Left lung (tissue), 10 donors: ENCODE data around the gene HOXB2. TPM values are rescaled to one million over a fixed set of nuclear protein-coding genes. Genes with fewer than 3 reads are reported as not detected.

ENCODE experiments used
- ATAC-seq: fragments of 200-7000 bp; cut with Tn5 transposase; one replicate; pipeline ENCODE4 v1.9.1; 2020; ENCODE audit warnings: moderate library complexity
- DNase-seq, 4 donors: peaks; one replicate each; pipeline ENCODE4 v3.0.0-alpha.2; 2013 to 2020
- H3K27ac ChIP-seq, 2 donors: fragments of 200-600 bp; sonication (generic) in 1 of 2; one replicate each; pipeline versions ENCODE4 v1.5.0 to v1.8.0; 2020 to 2021
- H3K27me3 ChIP-seq, 2 donors: fragments of 200-600 bp; sonication (generic) in 1 of 2; one replicate each; pipeline versions ENCODE4 v1.5.0 to v1.8.0; 2020 to 2021
- H3K36me3 ChIP-seq, 2 donors: fragments of 200-600 bp; sonication (generic) in 1 of 2; one replicate each; pipeline versions ENCODE4 v1.5.0 to v1.8.0; 2020 to 2021
- H3K4me1 ChIP-seq, 2 donors: fragments of 200-600 bp; one replicate each; pipeline ENCODE4 v1.8.0; 2021
- H3K4me3 ChIP-seq, 2 donors: fragments of 200-600 bp; sonication (generic) in 1 of 2; one replicate each; pipeline versions ENCODE4 v1.5.0 to v1.8.0; 2020 to 2021; ENCODE audit warnings: mild to moderate bottlenecking in 1 of 2
- H3K9me3 ChIP-seq, 2 donors: fragments of 200-600 bp; sonication (generic) in 1 of 2; one replicate each; pipeline versions ENCODE4 v1.5.0 to v1.8.0; 2020 to 2021
- intact Hi-C, 2 donors: fragments of 100-400 bp; cut with DNase I; formaldehyde crosslinking; loops; one replicate each; pipeline versions ENCODE4 v1.11.2 to v1.14.2; 2022
- polyA plus RNA-seq, 6 donors: library from polyadenylated mRNA; unstranded; fragments of 120-200 nt; gene quantifications; one replicate each; pipeline ENCODE4 v1.2.1, GENCODE V29; 2013; ENCODE audit not compliant: insufficient read length in 6 of 6
- total RNA-seq, 2 donors: library from RNA; stranded (reverse); fragmentation: NEBNext Ultra II Directional; extraction: Animal tissue kit (Norgen Biotek cat#: 25700); gene quantifications; one replicate each; pipeline ENCODE4 v1.2.1, GENCODE V29; 2021
- TF ChIP-seq, protein P1 (sequence below), 2 donors: fragments of 200-600 bp; sonication (generic) in 1 of 2; IDR thresholded peaks; one replicate each; pipeline versions ENCODE4 v1.5.0 to v1.8.0; 2021; ENCODE audit warnings: antibody characterized with exemption in 2 of 2
- donor health status: DM: no; HTN: yes; CAD: no.
- donor health status: DM: no; HTN: no; CAD: no.

Gene HOXB2
- total and polyA plus RNA-seq, 8 donors = 9.7 to 33.6 (median 24.9) TPM

DNA sequence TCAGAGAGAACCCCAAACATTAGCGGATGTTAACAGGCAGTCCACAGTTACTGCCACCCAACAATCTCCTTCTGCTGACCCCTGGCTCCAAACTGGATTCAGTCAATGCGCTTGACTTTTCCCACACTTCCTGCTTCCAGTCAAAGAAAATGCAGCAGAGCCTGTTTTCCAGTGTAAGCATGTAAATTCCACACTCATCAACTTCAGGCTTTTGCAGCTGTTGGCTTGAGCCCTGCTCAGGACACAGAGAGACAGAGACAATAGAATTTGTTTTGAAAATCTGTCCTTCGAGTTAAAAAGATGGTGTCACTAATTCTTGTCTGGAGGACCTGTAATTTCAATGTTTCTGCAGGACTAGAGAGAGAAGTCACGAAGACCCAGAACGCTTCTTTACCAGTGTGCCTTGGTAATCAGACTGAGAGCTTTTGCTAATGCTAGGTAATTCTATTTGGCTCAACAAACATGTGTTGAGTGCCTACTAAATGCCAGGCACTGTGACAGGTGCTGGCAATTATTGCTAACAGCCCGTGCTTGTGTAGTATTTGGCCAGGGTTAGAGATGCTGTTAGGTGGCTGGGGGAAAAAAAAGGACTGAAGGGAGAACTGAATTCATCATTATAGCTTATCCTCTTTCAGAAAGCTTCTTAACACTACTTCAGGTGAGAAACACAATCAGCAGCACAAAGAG is 46.6 kb downstream of the HOXB2 start:
- no peaks in the 10 kb centered on the region for H3K36me3 ChIP-seq
- H3K27ac ChIP-seq = no peak overlapping the region
- no peak overlapping the region for H3K4me3 ChIP-seq
- TF ChIP-seq, protein P1, sequence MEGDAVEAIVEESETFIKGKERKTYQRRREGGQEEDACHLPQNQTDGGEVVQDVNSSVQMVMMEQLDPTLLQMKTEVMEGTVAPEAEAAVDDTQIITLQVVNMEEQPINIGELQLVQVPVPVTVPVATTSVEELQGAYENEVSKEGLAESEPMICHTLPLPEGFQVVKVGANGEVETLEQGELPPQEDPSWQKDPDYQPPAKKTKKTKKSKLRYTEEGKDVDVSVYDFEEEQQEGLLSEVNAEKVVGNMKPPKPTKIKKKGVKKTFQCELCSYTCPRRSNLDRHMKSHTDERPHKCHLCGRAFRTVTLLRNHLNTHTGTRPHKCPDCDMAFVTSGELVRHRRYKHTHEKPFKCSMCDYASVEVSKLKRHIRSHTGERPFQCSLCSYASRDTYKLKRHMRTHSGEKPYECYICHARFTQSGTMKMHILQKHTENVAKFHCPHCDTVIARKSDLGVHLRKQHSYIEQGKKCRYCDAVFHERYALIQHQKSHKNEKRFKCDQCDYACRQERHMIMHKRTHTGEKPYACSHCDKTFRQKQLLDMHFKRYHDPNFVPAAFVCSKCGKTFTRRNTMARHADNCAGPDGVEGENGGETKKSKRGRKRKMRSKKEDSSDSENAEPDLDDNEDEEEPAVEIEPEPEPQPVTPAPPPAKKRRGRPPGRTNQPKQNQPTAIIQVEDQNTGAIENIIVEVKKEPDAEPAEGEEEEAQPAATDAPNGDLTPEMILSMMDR (IDR thresholded peaks at IDR 0.05) = no peak
- peaks cover 6 to 60% of the 10 kb centered on the region in 2 donors for H3K27me3 ChIP-seq
- intact Hi-C loops = no loop called here
- H3K4me1 ChIP-seq = peaks cover 0 to 1% of the 10 kb centered on the region in 2 donors
- no peak for ATAC-seq
- no peaks in the 10 kb centered on the region for H3K9me3 ChIP-seq
- peak in 1 of 4 donors; percentile 51 for DNase-seq

DNA sequence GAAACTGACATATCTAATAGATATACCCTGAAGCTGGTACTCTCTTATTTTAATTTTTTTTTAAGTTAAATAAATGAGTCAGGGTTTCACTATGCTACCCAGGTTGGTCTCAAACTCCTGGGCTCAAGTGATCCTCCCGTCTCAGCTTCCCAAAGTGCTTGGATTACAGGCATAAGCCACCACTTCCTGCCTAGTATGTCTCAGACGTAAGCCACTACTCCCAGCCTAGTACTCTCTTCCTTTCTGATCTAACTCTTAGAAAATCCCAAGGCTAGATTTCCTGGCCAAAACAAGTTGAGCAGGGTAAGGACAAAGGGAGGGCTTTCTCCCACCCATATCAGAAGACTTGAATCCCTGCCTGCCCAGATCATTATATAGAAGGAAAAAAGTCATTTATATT is 47.8 kb downstream of the HOXB2 start:
- DNase-seq (no peak), ATAC-seq (no peak)
- Histone ChIP-seq H3K27me3 (peaks cover 6 to 59% of the 10 kb centered on the region in 2 donors), H3K4me3 (no peak overlapping the region), H3K9me3 (no peaks in the 10 kb centered on the region), H3K4me1 (peaks cover 4 to 12% of the 10 kb centered on the region in 2 donors), H3K36me3 (no peaks in the 10 kb centered on the region), H3K27ac (no peak overlapping the region)
- intact Hi-C loops = no loop called here
- TF ChIP-seq, protein P1 (IDR thresholded peaks at IDR 0.05) = no peak

DNA sequence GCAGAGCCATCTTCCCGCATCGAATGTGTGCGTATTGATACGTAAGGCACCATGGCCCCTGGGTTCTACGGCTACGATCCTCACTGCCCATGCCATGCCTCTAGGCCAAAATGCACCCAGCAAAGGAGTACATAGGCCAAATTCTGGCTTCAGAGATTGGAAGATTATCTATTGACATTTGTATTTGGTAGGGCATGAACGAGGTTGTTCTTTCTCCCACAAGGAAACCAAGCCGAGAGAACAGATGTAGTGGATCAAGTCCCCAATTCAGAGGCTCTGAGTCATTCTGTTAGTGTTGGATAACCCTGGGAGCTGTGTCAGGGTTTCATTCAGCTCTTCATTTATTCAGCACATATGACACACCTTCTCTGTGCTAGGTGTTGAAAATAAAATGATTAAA is 50.6 kb downstream of the HOXB2 start:
- no peak for DNase-seq
- intact Hi-C loops = loop anchor here in 1 of 2 donors (5.0 kb wide), 1 partner anchor 98 kb away; the partner anchor contains the start of genes HOXB3 and HOXB5
- TF ChIP-seq, protein P1 (IDR thresholded peaks at IDR 0.05) = no peak

More for the DNA sequence above, 50.6 kb downstream of the HOXB2 start:
- no peaks in the 10 kb centered on the region for H3K9me3 ChIP-seq
- no peak overlapping the region for H3K4me3 ChIP-seq
- H3K27me3 ChIP-seq = peaks cover 4 to 72% of the 10 kb centered on the region in 2 donors
- peaks cover 4 to 24% of the 10 kb centered on the region in 2 donors for H3K4me1 ChIP-seq
- no peak for ATAC-seq
- no peak overlapping the region for H3K27ac ChIP-seq
- no peaks in the 10 kb centered on the region for H3K36me3 ChIP-seq

Other genes starting within 250 kb of the HOXB2 start
- 1 to 10 TPM; 1.9 to 3.0 TPM for gene SKAP1, start 114.9 kb downstream of the HOXB2 start, total RNA-seq
- gene SKAP1, start 114.9 kb downstream of the HOXB2 start, polyA plus RNA-seq = 1 to 10 TPM; 1.2 to 3.0 (median 1.8) TPM
- not detected for gene HOXB1, start 14.1 kb downstream of the HOXB2 start, total RNA-seq
- under 1 TPM in 5 of 6 donors, not detected in 1; 0.09 to 0.39 (median 0.10) TPM for gene HOXB1, start 14.1 kb downstream of the HOXB2 start, polyA plus RNA-seq
- gene HOXB4, start 33.2 kb upstream of the HOXB2 start, total RNA-seq = 1 to 10 TPM; 4.5 to 4.8 TPM
- 10 to 100 TPM; 11.7 to 19.0 (median 13.5) TPM for gene HOXB4, start 33.2 kb upstream of the HOXB2 start, polyA plus RNA-seq
- 10 to 100 TPM; 10.4 to 15.0 TPM for gene HOXB3, start 45.1 kb upstream of the HOXB2 start, total RNA-seq
- 100 to 1,000 TPM in 2 of 6 donors, 10 to 100 TPM in 4; 74.9 to 114 (median 94.5) TPM for gene HOXB3, start 45.1 kb upstream of the HOXB2 start, polyA plus RNA-seq
- gene HOXB5, start 48.7 kb upstream of the HOXB2 start, total RNA-seq = 1 to 10 TPM; 3.3 to 4.2 TPM
- gene HOXB5, start 48.7 kb upstream of the HOXB2 start, polyA plus RNA-seq = 10 to 100 TPM; 26.3 to 37.5 (median 31.2) TPM
- 1 to 10 TPM; 5.1 to 6.7 TPM for gene HOXB6, start 59.9 kb upstream of the HOXB2 start, total RNA-seq
- 10 to 100 TPM; 10.8 to 17.1 (median 12.9) TPM for gene HOXB6, start 59.9 kb upstream of the HOXB2 start, polyA plus RNA-seq
- 1 to 10 TPM; 2.4 to 3.0 TPM for gene HOXB7, start 65.9 kb upstream of the HOXB2 start, total RNA-seq
- 10 to 100 TPM in 1 of 6 donors, 1 to 10 TPM in 5; 6.1 to 10.5 (median 7.2) TPM for gene HOXB7, start 65.9 kb upstream of the HOXB2 start, polyA plus RNA-seq
- under 1 TPM; 0.32 to 0.39 TPM for gene HOXB8, start 70.2 kb upstream of the HOXB2 start, total RNA-seq
- gene HOXB8, start 70.2 kb upstream of the HOXB2 start, polyA plus RNA-seq = 1 to 10 TPM in 2 of 6 donors, under 1 TPM in 4; 0.34 to 1.6 (median 0.85) TPM
- not detected for gene HOXB9, start 81.2 kb upstream of the HOXB2 start, total RNA-seq
- under 1 TPM; 0.09 to 0.61 (median 0.15) TPM for gene HOXB9, start 81.2 kb upstream of the HOXB2 start, polyA plus RNA-seq
- gene PRAC1, start 177.4 kb upstream of the HOXB2 start, total RNA-seq = not detected
- gene PRAC1, start 177.4 kb upstream of the HOXB2 start, polyA plus RNA-seq = not detected
- not detected for gene PRAC2, start 178.1 kb upstream of the HOXB2 start, total RNA-seq
- not detected for gene PRAC2, start 178.1 kb upstream of the HOXB2 start, polyA plus RNA-seq
- gene HOXB13, start 183.6 kb upstream of the HOXB2 start, total RNA-seq = not detected
- not detected for gene HOXB13, start 183.6 kb upstream of the HOXB2 start, polyA plus RNA-seq